HG02885 (cell line): ENCODE results near the gene MGLL.

Experiments used
- ATAC-seq: cut with Tn5 transposase; IDR thresholded peaks from one replicate; pipeline ENCODE4 v1.9.1; 2021; ENCODE audit warnings: mild to moderate bottlenecking; ENCODE audit not compliant: unreplicated experiment, poor library complexity

MGLL gene

GRCh38 chr3:127835993-127836882 lies 13.9 kb upstream of the MGLL start:
- peak; percentile 80 for ATAC-seq

- ATAC-seq: peak; percentile 3
These were observed 12.5 kb upstream of the MGLL start for GRCh38 chr3:127834771-127835170.

- ATAC-seq: no peak
These were observed 11.1 kb upstream of the MGLL start for GRCh38 chr3:127833281-127834032.

GRCh38 chr3:127831723-127832172 lies 9.4 kb upstream of the MGLL start:
- ATAC-seq: no peak

- no peak for ATAC-seq
These were observed 7.2 kb upstream of the MGLL start for GRCh38 chr3:127829537-127829936.

- no peak for ATAC-seq
These were observed 5.5 kb upstream of the MGLL start for GRCh38 chr3:127827808-127828207.

GRCh38 chr3:127825756-127826155 lies 3.4 kb upstream of the MGLL start:
- no peak for ATAC-seq

- ATAC-seq: no peak
These were observed 2.0 kb upstream of the MGLL start for GRCh38 chr3:127824151-127824825.

GRCh38 chr3:127823426-127823857 lies 1.1 kb upstream of the MGLL start:
- no peak for ATAC-seq

- peak; percentile 63 for ATAC-seq
These were observed 539 bp upstream of the MGLL start for GRCh38 chr3:127822682-127823425.

GRCh38 chr3:127821394-127821793 lies 921 bp downstream of the MGLL start:
- ATAC-seq: no peak

GRCh38 chr3:127820826-127821313 lies 1.4 kb downstream of the MGLL start:
- ATAC-seq: no peak

- ATAC-seq: no peak
These were observed 2.0 kb downstream of the MGLL start for GRCh38 chr3:127820221-127820825.

GRCh38 chr3:127819656-127820055 lies 2.7 kb downstream of the MGLL start:
- ATAC-seq: no peak

- ATAC-seq: no peak
These were observed 3.2 kb downstream of the MGLL start for GRCh38 chr3:127819086-127819485.

GRCh38 chr3:127817406-127817841 lies 4.9 kb downstream of the MGLL start:
- ATAC-seq: no peak

GRCh38 chr3:127816783-127817405 lies 5.4 kb downstream of the MGLL start:
- no peak for ATAC-seq

GRCh38 chr3:127815641-127816605 lies 6.4 kb downstream of the MGLL start:
- no peak for ATAC-seq
